Activated CD4-positive, alpha-beta T cell treated with anti-CD3 and anti-CD28 coated beads for 24 hours (primary cell): ENCODE data around the gene SCAND1.
"Not testable (repeated sequence)": the region's sequence is repeated elsewhere in the genome, so short reads cannot be mapped to it uniquely, and the experiment has no call there.

ENCODE experiments used
- DNase-seq, 2 donors: peaks; one replicate each; pipeline ENCODE4 v3.0.0-alpha.2; 2020; ENCODE audit warnings: low read depth in 2 of 2

SCAND1 gene

DNA sequence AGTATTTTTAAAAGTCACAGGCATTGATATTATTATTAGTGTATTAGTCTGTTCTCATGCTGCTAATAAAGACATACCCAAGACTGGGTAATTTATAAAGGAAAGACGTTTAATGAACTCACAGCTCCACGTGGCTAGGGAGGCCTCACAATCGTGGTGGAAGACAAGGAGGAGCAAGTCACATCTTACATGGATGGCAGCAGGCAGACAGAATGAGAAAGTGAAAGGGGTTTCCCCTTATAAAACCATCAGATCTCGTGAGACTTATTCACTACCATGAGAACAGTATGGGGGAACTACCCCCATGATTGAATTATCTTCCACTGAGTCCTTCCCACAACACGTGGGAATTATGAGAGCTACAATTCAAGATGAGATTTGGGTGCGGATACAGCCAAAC is 5.0 kb upstream of the SCAND1 start:
- not testable (repeated sequence) for DNase-seq

DNA sequence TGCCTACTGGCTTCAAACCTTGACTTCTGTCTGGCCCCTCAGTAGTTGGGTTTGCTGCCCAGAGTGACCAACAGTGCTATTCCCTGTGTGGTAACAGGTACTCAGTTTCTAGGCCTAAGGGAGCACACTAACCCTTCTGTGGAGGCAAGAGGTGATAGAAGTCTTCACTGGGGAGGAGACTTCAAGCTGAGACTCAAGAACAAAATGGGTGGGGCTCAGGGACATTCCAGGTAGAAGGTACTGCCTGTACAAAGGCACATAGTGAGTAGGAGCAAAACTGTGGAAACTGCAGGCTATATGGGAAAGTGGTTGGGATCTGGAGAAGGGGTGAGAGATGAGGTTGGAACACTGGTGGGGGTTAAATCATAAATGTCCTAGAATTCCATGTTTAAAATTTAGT is 2.3 kb upstream of the SCAND1 start:
- no peak for DNase-seq

DNA sequence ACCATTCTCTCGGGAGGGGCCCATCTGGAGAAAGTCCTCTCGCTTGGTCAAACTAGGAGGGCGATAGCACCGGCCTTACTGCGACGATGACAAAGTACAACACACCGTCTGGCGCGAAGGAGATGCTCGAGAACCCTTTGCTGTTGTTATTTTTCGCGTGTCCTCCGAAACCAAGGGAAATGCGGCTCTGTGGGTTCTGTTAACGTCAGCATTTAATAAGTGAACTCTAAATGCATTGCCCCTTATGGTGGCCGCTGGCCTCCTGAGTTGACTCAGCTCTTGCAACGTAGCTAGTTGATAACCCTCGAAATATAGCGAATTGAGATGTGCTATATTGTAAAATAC is 577 bp upstream of the SCAND1 start:
- DNase-seq = no peak

DNA sequence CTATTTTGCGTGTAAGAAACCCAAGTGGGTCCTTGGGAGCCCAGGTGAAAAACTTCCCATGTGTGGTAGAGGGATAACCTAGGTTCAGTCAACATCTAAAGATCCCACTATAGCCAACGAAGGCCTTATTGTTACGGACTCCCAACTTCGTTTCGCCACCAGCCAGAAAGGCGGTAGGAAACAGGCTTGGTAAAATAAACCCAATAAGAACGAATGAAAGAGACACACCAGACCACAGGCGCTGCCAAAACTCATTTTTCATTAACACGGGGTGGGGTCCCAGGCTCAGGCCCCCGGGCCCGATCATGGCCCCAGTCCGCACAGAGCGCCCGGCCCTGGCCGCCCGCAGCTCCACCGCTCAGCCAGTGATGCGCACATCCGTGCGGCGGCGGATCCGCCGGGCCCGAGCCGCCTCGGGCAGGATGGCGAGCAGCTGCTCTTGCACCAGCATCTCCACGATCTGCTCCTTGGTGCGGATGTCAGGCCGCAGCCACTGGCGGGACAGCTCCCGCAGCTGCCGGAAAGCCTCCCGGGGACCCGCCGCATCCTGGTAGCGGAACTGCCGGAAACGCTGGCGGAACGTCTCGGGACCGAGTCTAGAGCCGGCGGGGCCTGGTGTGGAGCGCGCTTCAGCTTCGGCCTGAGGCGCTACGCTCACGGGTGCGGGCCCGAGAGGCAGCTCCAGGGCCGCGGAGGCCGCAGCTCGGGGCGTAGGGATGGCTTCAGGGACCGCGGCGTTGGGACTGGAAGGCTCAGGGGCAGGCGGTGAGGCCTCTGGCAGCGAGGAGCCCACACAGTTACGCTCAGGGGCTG is 709 bp downstream of the SCAND1 start:
- DNase-seq = peak; percentile 42 to 45

DNA sequence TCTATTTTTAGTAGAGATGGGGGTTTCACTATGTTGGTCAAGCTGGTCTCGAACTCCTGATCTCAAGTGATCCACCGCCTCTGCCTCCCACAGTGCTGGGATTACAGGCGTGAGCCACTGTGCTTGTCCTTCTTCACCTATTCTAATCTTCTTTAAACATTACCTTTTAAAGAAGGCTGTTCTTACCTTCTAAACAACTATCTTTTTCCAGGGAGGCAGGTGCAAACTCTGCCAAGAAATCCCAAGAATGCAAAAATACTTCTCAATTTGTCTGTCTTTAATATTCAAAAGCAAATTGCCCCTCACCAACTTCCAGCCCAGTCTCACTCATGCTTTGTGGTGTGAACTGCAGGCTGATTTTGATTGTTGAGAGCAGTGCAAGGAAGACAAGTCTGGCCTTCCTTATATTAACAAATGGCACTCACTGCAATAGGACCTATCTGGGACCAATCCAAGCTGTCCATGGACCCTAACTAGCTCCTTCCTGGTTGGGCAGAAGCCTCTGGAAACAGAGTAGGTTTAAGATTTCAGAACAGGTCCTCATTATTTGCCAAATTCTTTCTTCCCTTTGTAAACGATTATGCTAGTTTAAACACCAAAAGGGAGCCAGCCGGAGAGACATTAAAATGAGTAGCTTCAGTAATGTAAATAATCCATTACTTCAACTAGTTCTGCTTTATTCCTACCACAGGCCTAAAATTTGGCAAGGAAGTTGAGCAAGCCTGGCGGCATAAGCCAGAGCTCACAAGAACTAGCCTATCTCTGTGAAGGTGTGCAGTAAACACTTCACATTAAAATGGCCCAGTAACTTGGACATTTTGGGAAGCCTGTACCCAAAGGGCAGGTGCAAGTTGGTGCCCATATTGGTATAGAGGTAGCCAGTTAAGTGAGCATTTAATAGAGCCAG is 1.6 kb downstream of the SCAND1 start:
- no peak for DNase-seq

DNA sequence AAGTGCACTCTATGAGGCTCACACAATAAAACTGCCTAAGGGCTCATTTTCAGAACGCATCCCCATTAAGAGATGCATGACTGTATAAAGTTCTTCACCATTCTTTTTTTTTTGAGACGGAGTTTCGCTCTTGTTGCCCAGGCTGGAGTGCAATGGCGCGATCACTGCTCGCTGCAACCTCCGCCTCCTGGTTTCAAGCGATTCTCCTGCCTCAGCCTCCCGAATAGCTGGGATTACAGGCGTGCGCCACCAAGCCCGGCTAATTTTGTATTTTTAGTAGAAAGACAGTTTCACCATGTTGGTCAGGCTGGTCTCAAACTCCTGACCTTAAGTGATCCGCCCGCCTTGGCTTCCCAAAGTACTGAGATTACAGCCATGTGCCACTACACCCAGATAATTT is 2.2 kb downstream of the SCAND1 start:
- not testable (repeated sequence) for DNase-seq

DNA sequence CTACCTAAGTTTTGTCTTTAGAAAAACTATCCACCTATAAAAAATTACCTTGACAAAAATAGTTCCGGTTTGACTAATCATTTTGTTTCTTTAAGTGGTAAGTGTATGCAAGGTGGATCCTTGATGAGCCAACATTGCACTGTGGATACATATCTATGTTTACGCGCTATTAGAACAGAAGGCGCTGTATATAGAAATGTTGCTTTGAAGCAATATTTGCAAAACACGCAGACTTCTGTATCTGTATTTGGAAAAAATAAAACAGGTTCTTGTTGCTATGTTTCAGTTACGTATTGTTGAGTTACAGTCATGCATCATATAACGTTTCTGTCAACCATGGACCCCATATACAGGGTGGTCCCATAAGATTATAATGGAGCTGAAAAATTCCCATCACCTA is 4.2 kb downstream of the SCAND1 start:
- DNase-seq = no peak

DNA sequence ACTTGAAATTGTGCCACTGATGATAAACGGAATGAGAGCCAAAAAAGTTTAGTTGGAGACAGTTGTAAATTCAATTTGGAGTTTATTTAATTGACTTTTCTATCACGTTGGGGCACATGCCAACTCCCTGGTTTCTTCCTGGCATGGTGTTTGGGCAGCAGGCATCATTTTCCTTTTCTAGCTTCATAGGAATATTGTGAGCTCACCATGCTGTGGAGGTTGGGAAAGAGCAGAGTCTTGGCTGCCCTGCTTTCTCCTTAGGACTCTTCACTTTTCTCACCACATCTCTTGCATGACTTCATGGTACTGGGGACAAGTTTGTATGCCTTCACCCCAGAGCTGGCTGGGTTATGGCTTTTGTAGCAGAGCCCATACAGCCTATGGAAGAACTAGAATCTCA is 6.4 kb downstream of the SCAND1 start:
- DNase-seq = no peak

DNA sequence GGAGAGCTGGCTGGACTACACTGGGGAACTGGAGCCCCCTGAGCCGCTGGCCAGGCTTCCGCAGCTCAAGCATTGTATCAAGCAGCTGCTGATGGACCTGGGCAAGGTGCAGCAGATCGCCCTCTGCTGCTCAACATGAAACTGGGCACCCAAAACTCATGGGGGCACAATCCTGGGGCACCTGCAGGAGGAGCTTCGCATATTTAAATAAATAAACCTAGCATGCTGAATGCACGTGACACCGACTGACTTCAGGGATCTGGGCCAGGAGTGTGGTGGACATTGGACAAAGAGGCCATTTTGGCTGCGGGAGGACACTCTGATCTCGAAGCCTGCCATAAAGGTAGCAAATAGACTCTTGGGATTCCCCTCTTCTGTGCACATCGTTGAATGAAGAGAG is 6.8 kb downstream of the SCAND1 start:
- DNase-seq = no peak

DNA sequence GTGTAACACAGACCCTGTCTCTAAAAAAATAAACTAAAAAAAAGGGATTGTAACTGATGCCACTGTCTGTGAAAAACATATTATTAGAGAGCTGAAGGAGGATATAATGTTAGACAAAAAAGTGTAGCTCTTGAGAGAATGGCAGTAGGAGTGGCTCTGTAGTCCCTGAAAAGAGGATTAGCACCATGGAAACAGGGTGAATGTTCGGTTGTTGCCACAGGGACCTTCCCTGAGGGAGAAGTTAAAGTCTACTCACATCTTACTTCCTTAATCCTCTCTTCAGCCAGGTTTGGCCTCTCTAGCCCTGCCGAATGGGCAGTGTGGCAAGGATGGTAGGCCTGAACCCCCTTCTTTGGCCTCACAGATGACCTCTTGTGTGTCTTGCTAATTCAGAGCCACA is 12.1 kb downstream of the SCAND1 start:
- no peak for DNase-seq

DNA sequence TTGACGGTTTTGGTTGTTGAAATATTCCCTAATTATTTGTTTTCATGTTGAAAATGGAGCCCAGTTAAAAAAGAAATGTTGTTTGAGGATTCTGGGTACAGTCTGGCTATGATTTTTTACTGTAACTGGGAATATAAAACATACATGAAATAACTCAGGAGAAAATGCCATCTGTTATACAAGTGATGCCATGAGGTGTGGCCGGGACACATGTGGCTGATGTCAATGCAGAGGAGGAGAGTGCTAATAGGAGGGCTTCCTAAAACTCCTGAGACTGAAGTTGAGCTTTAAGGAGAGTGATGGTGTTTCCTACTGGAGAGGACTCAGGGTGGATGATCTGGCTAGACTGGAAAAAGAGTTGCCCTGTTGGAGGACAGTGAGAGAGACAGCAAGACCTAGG is 12.7 kb downstream of the SCAND1 start:
- DNase-seq = no peak

DNA sequence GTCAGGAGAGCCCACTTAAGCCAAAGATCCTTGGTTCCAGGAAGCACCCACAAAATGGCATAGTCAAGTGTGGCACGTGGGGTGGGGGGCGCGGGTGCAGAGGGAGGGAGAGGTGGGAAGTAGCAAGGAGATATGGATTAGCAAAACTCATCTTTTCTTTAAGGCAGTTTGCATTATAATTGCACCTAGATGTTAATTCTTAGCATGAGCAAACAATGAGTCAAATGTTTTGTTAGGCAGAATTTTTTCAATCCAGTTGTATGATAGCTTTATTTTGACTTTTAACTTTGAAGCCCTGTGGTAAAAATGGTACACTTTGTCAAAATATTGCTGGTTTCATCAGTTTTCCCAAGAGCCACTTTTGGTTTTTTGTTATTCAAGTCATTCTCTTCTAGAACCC is 15.0 kb downstream of the SCAND1 start:
- DNase-seq = no peak

DNA sequence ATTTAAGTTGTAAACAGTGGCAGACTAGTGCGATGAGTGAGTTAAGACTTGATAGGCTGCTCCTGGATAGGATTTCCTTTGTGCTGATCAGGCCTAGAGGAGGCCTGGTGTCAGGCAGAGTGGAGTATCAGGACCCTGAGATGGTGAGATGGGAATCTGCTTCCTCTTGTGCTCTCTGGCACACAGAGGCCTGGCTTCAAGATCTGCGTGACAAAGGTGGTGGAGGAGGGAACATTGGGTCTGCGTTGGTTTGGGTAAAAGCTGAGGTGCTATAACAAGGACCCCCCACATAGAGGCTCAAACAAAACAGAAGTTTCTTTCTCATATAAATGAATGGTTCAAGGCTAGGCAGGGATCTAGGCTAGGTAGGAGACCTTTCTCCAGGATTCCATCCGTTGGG is 20.3 kb downstream of the SCAND1 start:
- no peak for DNase-seq

DNA sequence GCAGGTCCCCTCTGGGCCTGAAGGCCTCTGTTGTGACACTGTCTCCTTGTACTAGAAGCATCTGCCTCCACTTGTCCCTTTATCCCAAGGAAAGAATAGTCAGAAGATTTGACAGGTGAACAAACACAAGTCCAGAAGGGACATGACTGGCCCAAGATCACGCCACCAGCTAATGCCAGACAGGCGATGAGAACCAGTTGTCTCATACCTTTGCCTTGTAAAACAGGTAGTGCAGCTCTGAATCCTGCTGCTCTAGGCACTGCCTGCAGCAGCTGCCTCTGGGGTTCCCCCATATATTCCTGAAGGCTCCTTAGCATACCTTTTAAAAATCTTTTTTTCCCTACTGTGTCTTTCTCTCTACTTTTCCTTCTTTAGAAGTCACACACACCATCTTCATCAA is 25.0 kb downstream of the SCAND1 start:
- DNase-seq = no peak

DNA sequence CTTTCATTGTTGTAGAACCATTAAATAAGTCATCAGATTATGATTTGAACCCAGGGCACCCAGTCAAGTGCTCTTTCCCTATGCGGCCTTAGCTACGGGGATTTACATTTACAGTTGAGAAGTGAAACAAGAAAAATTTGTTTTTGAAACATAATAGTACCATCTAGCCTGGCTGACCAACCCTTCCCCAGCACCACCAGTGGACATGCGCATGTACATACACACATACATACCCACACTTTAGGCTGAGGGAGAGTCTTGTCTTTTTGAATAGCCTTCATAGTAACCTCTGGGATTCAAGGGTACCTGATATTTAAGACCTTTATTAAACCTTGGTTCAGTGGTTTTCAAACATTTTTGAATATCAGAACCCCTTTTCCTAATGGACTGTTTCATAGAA is 33.8 kb downstream of the SCAND1 start:
- DNase-seq = no peak

DNA sequence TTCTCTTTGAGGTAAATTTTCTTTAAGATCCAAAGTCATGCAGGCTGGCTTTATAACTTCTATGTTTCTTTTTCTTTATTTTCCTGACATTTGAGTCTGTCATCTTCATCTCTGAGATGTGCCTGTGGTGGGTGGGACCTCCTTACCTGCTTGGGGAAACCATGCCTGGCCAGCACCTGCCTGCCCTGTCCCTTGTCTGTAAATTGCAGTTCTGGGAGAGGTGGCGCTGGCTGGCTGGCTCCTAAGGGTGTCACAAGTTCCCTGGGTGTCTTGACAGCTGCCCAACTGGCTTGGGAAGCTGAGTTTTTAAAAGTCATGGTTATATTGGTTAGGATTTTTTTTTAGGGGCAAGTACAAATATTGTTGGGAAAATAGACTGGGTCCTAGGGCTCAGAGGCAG is 36.3 kb downstream of the SCAND1 start:
- DNase-seq = no peak

DNA sequence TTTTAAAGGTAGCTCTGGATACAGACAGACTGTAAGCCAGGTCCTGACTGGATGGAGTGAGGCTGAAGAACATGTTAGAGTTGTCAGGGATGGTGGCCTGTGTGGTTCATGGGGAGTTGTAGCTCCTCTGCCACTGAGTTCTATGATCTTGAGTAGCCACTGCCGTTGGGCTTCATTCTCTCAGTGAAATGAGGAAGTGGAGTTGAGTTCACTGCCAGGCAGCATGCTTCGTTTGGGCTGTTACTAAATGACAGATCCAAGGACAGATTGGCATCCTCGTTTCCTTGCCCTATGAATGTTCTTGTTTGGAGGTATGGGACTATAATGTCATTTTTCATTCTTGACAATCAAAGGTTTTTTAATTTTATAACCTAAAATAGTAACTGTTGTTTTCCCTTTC is 37.2 kb downstream of the SCAND1 start:
- no peak for DNase-seq

DNA sequence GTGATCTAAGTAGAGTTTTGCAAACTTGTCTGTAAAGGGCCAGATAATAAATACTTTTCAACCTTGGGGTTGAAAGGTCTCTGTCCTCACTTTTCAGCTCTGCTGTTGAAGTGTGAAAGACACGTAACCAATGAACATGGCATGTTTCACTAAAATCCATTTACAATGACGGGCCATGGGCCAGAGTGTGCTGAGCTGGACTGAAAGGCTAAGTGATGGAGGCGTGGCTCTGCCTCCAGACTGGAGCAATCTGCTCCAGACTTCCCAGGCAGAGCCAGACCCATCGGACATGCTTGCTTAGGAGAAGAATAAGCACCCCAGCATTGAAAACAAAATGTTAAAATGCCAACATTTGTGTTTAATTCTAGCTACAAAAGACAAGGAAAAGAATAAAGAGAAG is 41.4 kb downstream of the SCAND1 start:
- DNase-seq = no peak

DNA sequence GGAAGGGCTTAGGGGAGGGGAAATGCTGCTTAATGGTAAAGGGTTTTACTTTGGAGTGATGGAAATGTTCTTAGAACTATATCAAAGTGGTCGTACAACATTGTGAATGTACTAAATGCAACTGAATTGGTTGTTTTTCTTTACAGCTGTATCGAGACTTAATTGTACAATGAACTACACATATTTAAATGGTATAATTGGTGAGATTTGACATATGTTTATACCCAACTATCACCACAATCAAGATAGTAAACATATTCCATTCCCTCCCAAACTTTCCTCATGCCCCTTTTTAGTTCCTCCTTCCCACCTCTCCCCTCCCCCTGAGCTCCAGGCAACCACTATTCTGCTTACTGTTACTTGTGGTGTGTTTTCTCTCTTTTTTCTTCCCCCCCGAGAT is 44.0 kb downstream of the SCAND1 start:
- no peak for DNase-seq

DNA sequence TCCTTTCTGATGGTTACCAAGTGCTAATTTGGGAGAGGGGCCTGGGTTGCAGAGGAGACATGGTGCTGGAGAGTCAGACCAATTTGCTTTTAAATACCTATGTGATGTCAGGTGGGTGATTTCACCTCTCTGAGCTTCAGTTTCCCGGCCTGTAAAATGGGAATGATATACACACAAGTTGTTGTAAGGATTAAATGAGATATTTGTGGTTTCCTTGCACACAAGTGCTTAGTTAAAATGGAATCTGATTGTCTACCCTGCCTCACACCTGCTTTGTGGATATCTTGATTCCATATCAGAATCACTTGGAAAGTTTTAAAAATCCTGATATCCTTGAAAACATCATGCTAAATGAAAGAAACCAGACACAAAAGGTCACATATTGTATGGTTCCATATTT is 44.5 kb downstream of the SCAND1 start:
- no peak for DNase-seq

DNA sequence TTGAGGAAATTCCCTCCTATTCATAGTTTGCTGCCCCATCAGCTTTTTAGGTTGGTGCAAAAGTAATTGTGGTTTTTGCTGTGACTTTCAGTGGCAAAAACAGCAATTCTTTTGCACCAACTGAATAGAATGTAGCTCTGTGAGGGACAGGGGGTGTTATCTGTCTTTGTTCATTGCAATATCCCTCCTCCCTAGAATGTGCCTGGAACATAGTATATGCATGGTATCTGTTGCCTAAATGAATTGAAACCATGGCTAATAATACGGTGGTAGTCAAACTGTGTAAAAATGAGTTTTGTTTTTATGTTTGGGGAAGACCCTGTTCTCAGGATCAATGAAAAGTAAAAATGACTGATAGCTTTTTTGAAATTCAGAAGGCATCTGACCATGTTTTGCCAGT is 45.1 kb downstream of the SCAND1 start:
- DNase-seq = no peak

DNA sequence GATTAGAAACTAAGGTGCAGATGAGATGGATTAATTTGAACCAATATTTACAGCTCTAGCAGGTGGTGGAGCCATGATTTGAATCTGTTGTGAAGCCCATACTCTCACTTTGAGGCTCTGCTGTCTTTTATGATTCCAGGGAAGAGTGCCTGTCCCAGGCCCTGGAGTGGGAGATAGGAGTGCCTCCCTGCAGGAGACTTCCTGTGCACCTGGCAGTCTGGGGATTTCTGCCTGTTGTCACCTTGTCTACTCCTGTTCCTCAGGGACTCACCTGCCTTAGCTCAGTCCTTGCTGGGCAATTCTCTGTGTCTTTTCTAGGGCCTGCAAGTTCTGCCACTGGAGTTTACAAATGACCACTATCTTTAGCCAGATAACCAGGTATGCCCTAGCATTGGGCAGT is 46.3 kb downstream of the SCAND1 start:
- no peak for DNase-seq

DNA sequence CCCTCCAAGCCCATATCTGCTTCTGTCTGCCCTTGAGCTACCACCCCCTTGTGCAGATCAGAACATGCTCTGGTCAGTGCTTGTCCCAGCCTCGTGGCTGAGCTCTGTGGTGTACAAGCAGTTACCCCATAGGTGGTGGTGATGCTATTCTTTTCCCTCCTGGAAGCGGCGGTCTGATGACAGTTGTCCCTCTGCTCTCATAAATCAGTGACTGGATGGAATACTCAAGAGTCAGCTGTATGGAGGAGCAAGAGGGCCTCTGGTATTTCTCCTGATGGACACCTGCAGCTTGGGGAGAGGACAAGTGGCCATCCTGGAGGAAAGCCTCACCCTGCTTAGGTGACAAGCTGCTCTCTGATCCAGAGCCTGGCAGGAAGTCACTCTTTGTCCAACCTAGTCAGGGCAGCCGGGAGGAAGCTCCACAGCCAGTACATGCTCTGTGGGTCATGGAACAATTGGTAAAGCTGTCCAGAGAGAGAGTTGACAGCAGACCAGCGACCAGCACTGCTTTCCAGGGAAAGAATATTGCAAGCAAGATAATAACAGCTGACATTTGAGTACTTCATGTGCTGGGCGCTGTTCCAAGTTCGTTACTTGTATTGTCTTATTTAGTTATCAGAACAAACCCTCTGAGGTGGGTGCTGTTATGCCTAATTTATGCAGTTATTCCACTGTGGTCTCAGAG is 47.1 kb downstream of the SCAND1 start:
- DNase-seq = no peak
